ENCODE data around the gene PDIA6. TPM values are rescaled to one million over a fixed set of nuclear protein-coding genes. Genes with fewer than 3 reads are reported as not detected.
A peak's percentile ranks its signal among the peaks of the same experiment; 100 is the strongest.

PDIA6 gene
- total RNA-seq, 1 experiment from 2014 or later: 149 TPM

DNA sequence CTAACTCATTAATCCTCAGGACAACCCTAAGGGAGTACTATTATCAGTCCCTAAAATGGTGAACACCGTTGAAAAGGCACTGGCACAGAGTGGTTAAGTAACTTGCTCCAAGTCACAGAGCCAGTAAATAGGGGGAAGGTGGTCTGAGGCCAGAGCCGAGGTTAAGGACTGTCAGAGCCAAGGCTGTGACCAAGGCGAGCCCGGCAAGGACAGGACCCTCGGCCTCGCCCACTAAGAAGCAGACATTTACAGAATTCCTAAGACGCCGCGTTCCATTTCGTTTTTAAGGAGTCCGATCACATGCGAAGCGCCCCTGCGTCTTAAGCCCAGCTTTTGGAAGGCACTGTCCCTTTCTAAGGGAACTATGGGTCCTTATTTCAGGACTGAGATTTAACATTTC, 1.1 kb downstream of the PDIA6 start:
- peaks cover 7 to 26% of the 10 kb centered on the region in 2 experiments for H3K36me3 ChIP-seq (ENCODE audit: control insufficient read depth in 1 of 2, insufficient read depth in 2 of 2, low read length in 2 of 2)
- no peaks in the 10 kb centered on the region for H3K9me2 ChIP-seq (ENCODE audit: insufficient read depth)
- BruUV-seq (replicated peaks): no TSS peak
- POLR2A ChIA-PET: no interaction called here
- peak overlapping the region; percentile 97 for H3K4me2 ChIP-seq (ENCODE audit: low read length)
- H3K79me2 ChIP-seq (ENCODE audit: insufficient read depth, low read length): peaks cover 59% of the 10 kb centered on the region
- DNase-seq (ENCODE audit: low read depth, low spot score) (no peak), ATAC-seq (no peak)
- H3K4me1 ChIP-seq (ENCODE audit: control insufficient read depth in 1 of 2, insufficient read depth in 2 of 2, low read length in 2 of 2): peaks cover 5 to 22% of the 10 kb centered on the region in 2 experiments; a peak in 3 of 4 replicates
- intact Hi-C loops (cut with micrococcal nuclease): no loop called here
- H3K9ac ChIP-seq (ENCODE audit: low read length): peak overlapping the region; percentile 92
- H3K27me3 ChIP-seq (ENCODE audit: insufficient read depth, low read length): no peaks in the 10 kb centered on the region
- 0 out of 2 replicates have a peak, but pooled peaks cover 5% of the 10 kb centered on the region for H4K20me1 ChIP-seq (ENCODE audit: insufficient read depth)
- no peaks in the 10 kb centered on the region for H3K9me3 ChIP-seq (ENCODE audit: control insufficient read depth in 1 of 2, insufficient read depth in 1 of 2, low read depth in 1 of 2, low read length in 2 of 2)
- H2AFZ ChIP-seq (ENCODE audit: low read depth, low read length, poor library complexity, severe bottlenecking): no peak overlapping the region
- RAD21 ChIA-PET (ENCODE audit: low non-redundant PET in 1 of 2, low total read pairs in 2 of 2, uncharacterized antibody in 2 of 2, unreplicated experiment in 2 of 2): no interaction called here
- H3K27ac ChIP-seq (ENCODE audit: low read depth, low read length): peak overlapping the region; percentile 89
- peak overlapping the region; percentile 65 to 87 for H3K4me3 ChIP-seq (replicated peaks in 1 of 2; ENCODE audit: low read depth in 1 of 2, low read length in 2 of 2)
- TF ChIP-seq ZFX (IDR thresholded peaks at IDR 0.05): no peak
- TF ChIP-seq JUND (IDR thresholded peaks at IDR 0.05): no peak
- TF ChIP-seq, protein P1, sequence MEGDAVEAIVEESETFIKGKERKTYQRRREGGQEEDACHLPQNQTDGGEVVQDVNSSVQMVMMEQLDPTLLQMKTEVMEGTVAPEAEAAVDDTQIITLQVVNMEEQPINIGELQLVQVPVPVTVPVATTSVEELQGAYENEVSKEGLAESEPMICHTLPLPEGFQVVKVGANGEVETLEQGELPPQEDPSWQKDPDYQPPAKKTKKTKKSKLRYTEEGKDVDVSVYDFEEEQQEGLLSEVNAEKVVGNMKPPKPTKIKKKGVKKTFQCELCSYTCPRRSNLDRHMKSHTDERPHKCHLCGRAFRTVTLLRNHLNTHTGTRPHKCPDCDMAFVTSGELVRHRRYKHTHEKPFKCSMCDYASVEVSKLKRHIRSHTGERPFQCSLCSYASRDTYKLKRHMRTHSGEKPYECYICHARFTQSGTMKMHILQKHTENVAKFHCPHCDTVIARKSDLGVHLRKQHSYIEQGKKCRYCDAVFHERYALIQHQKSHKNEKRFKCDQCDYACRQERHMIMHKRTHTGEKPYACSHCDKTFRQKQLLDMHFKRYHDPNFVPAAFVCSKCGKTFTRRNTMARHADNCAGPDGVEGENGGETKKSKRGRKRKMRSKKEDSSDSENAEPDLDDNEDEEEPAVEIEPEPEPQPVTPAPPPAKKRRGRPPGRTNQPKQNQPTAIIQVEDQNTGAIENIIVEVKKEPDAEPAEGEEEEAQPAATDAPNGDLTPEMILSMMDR (IDR thresholded peaks at IDR 0.05 in 2 of 3, conservative IDR thresholded peaks at IDR 0.05 in 1 of 3; ENCODE audit: borderline replicate concordance in 1 of 3, insufficient read depth in 1 of 3, low read depth in 2 of 3, low read length in 2 of 3): no peak
- no peak for TF ChIP-seq ELF1 (IDR thresholded peaks at IDR 0.05; ENCODE audit: borderline replicate concordance, low read depth)
- TF ChIP-seq, protein P2, sequence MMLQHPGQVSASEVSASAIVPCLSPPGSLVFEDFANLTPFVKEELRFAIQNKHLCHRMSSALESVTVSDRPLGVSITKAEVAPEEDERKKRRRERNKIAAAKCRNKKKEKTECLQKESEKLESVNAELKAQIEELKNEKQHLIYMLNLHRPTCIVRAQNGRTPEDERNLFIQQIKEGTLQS (IDR thresholded peaks at IDR 0.05): no peak
- TF ChIP-seq CBX3 (IDR thresholded peaks at IDR 0.05; ENCODE audit: low read depth): no peak
- TF ChIP-seq SP1 (IDR thresholded peaks at IDR 0.05; ENCODE audit: low read depth): no peak
- no peak for TF ChIP-seq FOSL1 (IDR thresholded peaks at IDR 0.05; ENCODE audit: low read depth)
- no peak for TF ChIP-seq POLR2AphosphoS5 (IDR thresholded peaks at IDR 0.05; ENCODE audit: low read depth, low read length)
- TF ChIP-seq YY1 (IDR thresholded peaks at IDR 0.05; ENCODE audit: extremely low read depth, insufficient replicate concordance, low read depth, low read length): no peak
- TF ChIP-seq, protein P3, sequence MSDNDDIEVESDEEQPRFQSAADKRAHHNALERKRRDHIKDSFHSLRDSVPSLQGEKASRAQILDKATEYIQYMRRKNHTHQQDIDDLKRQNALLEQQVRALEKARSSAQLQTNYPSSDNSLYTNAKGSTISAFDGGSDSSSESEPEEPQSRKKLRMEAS (IDR thresholded peaks at IDR 0.05): no peak
- no peak for TF ChIP-seq SRF (IDR thresholded peaks at IDR 0.05; ENCODE audit: low read depth)
- CTCF ChIA-PET: no interaction called here
